Measurements from ENCODE around the gene KHK. TPM values are rescaled to one million over a fixed set of nuclear protein-coding genes. Genes with fewer than 3 reads are reported as not detected.

KHK gene
- total and polyA plus RNA-seq, 8 donors, result 5.1 to 16.2 (median 7.4) TPM

- DNase-seq, result peak in 5 of 6 donors; percentile 34 to 85 (median 72)
- FAIRE-seq, result no peak
These were observed 36.9 kb upstream of the KHK start for GRCh38 chr2:27049422-27050280.

DNA sequence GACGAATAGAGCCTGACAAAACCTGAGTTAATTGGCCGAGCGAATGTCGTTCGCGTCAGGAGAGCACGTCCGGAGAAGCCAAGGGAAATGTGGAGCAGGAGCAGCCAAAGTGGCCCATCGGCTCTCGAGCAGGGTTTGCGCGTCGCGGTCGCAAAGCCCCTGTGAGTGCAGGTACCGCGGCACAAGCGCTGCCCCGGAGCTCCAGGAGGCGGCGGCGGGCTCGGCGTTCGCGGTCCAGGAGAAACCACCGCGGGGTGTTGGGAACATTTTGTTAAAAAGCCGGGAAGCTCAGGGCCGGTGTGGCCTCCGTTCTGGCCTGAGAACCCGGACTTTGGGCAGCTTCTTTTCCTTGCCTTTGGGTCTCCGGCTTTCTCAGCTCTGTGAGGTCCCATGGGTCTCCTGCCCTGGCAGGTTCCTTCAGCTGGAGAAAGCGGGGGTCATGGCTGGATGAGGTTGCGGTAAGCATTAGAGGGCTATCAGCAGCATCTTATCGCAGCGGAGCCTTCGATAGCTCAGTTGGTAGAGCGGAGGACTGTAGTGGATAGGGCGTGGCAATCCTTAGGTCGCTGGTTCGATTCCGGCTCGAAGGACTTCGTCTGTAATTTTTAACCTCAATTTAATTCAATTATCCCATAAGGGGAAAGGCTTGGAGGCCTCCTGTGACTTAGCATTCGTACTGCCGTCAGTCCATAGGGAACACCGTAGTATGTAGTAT is 36.1 kb upstream of the KHK start:
- no peaks in the 10 kb centered on the region for H3K9me3 ChIP-seq
- peak overlapping the region; percentile 58 to 81 (median 71) for H3K27ac ChIP-seq
- peaks cover 0 to 5% (median 0%) of the 10 kb centered on the region in 3 donors for H3K36me3 ChIP-seq
- ATAC-seq, result peak; percentile 77 to 86 (median 80)
- FAIRE-seq, result no peak
- H3K27me3 ChIP-seq, result no peaks in the 10 kb centered on the region
- peaks cover 0 to 6% (median 0%) of the 10 kb centered on the region in 3 donors for H3K4me1 ChIP-seq
- intact Hi-C loops (cut with DNase I), result no loop called here
- peak in 1 of 4 donors; percentile 25 for TF ChIP-seq CTCF (IDR thresholded peaks at IDR 0.05)
- H3K4me3 ChIP-seq, result peak overlapping the region; percentile 86 to 90 (median 89)
- DNase-seq, result peak; percentile 84 to 96 (median 90)
- 0% methylated on average over 48 of the region's 48 CpGs for WGBS, 2 donors

More at GRCh38 chr2:27049422-27050280, 36.9 kb upstream of the KHK start:
- Histone ChIP-seq H3K27ac (peak overlapping the region; percentile 58 to 81 (median 71)), H3K36me3 (no peaks in the 10 kb centered on the region), H3K4me1 (peaks cover 0 to 6% (median 0%) of the 10 kb centered on the region in 3 donors), H3K4me3 (peak overlapping the region; percentile 81 to 90 (median 89)), H3K9me3 (no peaks in the 10 kb centered on the region), H3K27me3 (no peaks in the 10 kb centered on the region)
- TF ChIP-seq CTCF (IDR thresholded peaks at IDR 0.05), result no peak
- ATAC-seq, result peak; percentile 14 to 36 (median 32)
- intact Hi-C loops (cut with DNase I), result no loop called here
- 14 to 21% methylated on average over 41 to 52 of the region's 52 CpGs for WGBS, 2 donors

DNA sequence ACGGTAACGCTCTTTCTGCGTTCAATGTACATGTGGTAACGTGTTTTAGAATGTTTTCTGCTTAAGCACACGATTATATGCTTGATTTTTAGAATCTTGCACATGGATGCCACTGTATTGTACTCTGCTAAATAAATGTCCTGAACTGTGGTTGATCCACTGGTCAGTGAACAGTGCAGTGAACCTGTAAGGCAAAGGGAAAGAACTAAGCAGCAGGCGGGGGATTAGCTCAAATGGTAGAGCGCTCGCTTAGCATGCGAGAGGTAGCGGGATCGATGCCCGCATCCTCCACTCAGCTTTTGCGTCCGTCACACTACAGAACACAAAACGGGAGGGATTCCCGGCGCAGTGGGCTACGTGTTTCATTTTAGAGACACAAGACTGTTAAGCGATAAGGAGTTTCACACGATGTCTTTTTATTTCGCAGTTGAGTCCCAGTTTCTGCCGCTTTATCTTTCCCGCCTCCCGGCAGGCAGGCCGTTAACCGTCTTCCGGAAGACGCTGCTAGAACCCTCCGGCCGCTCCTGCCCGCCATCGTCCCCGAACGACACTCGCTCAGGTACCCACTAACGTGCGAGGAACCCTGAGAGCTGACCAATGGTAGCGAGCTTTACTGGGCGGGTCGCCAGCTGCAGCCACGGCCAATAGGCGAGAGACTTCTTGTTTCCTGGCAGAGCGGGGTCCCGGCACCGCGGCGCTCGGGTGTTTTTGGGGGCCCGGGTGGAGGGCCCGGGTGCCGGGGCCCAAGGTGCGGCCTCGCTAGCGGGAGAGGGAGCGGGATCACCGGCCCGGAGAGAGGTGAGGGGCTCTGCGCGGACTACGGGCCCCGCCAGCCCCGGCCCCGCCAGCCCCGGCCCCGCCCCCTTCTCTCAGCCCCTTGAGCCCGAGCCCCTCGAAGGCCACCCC is 35.3 kb upstream of the KHK start, which contains the start of gene AGBL5:
Gene AGBL5 (plus strand): TSS at position 673 of the 906 bp plus-strand sequence. CDS start 1,291 bp downstream, outside the sequence.
- Histone ChIP-seq H3K27me3 (no peaks in the 10 kb centered on the region), H3K4me3 (peak within 1 kb of the TSS; percentile 86 to 90 (median 89)), H3K27ac (peak within 1 kb of the TSS; percentile 58 to 81 (median 71)), H3K36me3 (peaks cover 0 to 12% (median 0%) of the 10 kb centered on the region in 3 donors), H3K9me3 (no peaks in the 10 kb centered on the region), H3K4me1 (peaks cover 0 to 6% (median 0%) of the 10 kb centered on the region in 3 donors)
- no peak for TF ChIP-seq CTCF (IDR thresholded peaks at IDR 0.05)
- ATAC-seq (peak; percentile 73 to 89 (median 80)), FAIRE-seq (no peak), DNase-seq (peak; percentile 91 to 98 (median 96))
- 0% methylated on average over 61 to 67 of the region's 67 CpGs for WGBS, 2 donors
- intact Hi-C loops (cut with DNase I), result no loop called here

GRCh38 chr2:27051902-27052645 is 34.5 kb upstream of the KHK start:
- Histone ChIP-seq H3K36me3 (peaks cover 0 to 13% (median 2%) of the 10 kb centered on the region in 3 donors), H3K27me3 (no peaks in the 10 kb centered on the region), H3K27ac (peak overlapping the region; percentile 52 to 81 (median 70)), H3K4me1 (peaks cover 0 to 6% (median 0%) of the 10 kb centered on the region in 3 donors), H3K9me3 (no peaks in the 10 kb centered on the region), H3K4me3 (peak overlapping the region; percentile 86 to 90 (median 89))
- 2 to 4% methylated on average over 24 of the region's 24 CpGs for whole genome bisulfite sequencing, 2 donors
- DNase-seq (peak; percentile 44 to 89 (median 69)), FAIRE-seq (no peak), ATAC-seq (peak in 1 of 4 donors; percentile 0)
- intact Hi-C loops (cut with DNase I), result no loop called here
- no peak for TF ChIP-seq CTCF (IDR thresholded peaks at IDR 0.05)

All from pancreas (tissue), 10 donors.